Pulmonary artery endothelial cell (primary cell): ENCODE results near the gene JRKL. TPM values are rescaled to one million over a fixed set of nuclear protein-coding genes. Genes with fewer than 3 reads are reported as not detected.
"Not testable (repeated sequence)": the region's sequence is repeated elsewhere in the genome, so short reads cannot be mapped to it uniquely, and the experiment has no call there.

ENCODE experiments used
- DNase-seq: peaks from one replicate; pipeline ENCODE4 v3.0.0-alpha.2; 2011; ENCODE audit warnings: low read depth, low spot score
- total RNA-seq: library from RNA; depleted of rRNA; stranded (reverse); fragments of >200 nt; gene quantifications from 2 replicates; pipeline ENCODE4 v1.2.3, GENCODE V29; 2014

JRKL gene
- total RNA-seq, 1 donor from 2014 or later = 8.2 TPM

DNA sequence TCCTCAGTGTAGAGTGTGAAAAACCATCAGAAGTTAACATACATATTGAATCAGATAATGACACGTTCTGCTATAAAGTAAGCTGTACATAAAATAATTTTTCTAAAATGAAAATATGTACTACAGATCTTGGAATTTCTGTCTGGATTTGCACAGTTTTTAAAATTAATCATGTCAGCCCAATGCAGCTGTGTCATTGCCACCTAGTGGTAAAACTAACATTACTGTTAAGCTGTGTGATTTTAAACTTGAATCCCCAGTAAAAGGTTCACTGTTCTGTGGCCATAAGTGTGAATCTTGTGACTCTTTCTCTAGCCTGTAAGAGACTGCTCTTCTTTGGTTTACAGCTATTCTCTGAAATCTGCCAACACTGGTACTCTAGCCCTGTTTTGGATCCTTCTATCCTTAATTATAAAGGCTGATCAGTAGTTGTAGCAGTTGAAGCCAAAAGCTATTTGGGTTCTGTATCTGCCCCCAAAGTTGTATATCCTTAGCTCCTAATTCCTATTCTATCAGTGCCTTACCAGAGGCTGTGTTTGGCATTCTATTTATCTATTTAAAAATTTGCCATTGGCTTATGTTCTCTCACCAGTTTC lies 4.0 kb downstream of the JRKL start:
- peak; percentile 19 for DNase-seq

DNA sequence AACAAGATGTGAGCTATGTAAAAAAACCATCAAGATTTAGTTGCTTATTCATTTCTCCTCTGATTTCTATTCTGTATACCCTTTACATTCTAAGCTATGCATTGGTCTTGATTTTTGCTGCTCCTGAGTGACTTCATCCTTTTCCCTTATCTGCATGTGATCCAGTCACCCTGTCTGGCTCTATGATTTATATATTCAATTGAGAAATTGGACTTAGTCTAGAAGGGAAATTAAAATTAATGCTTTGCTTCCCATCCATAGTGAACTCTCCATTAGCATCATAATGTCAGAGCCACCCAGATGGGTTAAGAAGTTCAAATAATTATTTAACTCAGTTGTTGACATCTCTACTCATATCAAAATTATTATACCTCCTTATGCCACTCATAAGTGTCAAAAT lies 5.0 kb downstream of the JRKL start:
- DNase-seq = no peak

DNA sequence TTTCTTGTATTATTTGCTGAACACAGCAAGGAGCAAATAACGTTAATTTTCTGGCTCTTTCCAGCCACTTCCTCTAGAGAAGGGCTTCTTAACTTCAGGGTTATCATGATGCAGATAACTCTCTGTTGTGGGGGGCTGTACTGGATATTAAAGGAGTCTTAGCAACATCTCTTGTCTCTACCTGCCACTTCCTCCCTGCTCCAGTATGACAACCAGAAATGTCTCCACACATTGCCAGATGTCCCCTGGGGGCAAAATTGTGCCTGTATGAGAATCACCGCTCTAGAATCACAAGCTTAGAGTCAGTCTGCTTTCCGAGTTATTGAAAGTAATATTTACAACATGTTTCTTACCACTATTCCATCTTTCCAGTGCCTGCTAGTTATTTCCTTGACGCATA lies 6.8 kb downstream of the JRKL start:
- DNase-seq = no peak

DNA sequence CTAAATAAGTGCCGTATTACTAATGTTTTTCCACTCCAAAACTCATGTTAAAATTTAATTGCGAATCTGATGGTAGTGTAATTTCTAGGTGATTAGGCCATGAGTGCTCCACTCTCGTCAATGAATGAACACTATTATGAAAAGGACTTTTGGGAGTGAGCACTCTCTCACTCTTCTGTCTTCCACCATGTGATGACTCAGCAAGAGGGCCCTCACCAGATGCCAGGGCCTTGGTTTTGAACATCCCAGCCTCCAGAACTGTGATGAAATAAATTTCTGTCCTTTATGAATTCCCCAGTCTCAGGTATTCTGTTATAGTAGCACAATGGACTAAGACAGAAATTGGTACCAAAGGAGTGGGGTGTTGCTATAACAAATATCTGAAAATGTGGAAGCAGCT lies 8.1 kb downstream of the JRKL start:
- DNase-seq = no peak

DNA sequence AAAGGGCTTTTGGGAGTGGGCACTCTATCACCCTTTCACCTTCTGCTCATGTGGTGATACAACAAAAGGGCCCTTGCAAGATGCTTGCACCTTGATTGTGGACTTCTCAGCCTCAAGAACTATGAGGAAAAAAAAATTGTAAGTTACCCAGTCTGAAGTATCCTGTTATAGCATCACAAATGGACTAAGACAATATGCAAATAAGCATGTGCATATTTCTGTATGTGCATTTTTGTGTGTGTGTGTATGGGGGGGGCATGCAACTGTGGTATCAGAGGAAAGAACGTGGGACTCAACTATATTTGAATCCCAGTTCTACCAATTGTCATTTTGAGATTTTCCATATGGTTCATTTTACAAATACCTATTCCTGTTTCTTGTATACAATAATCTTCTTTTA lies 10.9 kb downstream of the JRKL start:
- no peak for DNase-seq

DNA sequence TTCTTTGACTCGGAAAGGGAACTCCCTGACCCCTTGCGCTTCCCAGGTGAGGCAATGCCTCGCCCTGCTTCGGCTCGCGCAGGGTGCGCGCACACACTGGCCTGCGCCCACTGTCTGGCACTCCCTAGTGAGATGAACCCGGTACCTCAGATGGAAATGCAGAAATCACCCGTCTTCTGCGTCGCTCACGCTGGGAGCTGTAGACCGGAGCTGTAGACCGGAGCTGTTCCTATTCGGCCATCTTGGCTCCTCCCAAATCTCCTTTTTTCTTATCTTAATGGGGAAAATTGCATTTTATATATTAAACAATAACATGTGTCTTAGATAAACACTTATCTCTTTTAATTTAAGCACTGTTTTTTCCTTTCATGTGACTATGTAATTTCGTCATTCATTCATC lies 21.6 kb downstream of the JRKL start:
- not testable (repeated sequence) for DNase-seq

DNA sequence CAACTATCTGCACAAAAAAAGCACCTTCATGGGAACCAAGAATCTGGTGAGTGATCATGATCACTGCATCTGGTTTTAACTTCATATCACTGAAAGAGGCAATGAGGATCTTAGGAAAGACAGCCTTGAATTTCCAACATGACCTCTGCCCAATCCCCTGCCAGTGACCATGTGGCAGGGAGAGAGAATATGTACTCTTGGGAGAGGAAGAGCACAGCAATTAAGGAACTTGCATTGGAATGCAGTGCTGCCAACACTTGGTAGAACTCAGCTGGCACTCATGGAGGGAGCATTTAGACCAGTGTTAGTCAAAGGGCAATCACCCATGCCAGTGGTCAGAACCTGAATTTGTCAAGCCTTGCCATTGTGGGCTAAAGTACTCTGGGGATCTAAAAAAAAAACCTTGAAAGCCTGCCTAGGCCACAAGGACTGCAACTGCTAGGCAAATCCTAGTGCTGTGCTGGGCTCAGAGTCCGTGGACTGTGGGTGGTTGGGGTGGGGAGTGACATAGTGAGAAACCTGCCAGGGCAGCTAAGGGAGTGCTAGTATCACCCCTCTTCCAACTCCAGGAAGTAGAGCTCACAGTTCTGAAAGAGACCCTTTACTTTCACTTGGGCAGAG lies 23.1 kb downstream of the JRKL start:
- DNase-seq = no peak

DNA sequence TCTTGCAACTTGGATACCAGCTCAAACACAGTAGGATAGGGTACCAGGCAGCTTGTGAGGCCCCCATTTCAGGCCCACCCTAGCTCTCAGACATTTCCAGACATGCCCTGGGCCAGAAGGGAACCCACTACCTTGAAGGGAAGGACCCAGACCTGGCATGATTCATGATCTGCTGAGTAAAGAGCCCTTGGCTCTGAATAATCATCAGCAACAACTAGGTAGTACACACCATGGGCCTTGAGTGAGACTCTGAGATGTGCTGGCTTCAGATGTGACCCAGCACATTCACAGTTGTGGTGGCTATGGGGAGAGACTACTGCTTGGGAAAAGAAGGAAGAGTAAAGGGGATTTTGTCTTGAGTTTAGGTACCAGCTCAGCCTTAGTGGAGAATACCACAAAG lies 23.6 kb downstream of the JRKL start:
- no peak for DNase-seq

DNA sequence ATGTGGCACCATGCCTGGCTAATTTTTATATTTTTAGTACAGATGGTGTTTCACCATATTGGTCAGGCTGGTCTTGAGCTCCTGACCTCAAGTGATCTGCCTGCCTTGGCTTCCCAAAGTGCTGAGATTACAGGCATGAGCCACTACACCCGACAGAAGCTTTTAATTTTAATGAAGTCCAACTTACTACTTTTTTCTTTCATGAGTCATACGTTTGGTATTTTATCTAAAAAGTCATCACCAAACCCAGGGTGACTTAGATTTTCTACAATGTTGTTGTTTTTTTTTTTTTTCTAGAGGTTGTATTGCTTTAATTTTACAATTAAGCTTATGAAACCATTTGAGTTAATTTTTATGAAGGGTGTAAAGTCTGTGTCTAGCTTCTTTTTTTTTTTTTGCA lies 34.9 kb downstream of the JRKL start:
- DNase-seq = no peak

DNA sequence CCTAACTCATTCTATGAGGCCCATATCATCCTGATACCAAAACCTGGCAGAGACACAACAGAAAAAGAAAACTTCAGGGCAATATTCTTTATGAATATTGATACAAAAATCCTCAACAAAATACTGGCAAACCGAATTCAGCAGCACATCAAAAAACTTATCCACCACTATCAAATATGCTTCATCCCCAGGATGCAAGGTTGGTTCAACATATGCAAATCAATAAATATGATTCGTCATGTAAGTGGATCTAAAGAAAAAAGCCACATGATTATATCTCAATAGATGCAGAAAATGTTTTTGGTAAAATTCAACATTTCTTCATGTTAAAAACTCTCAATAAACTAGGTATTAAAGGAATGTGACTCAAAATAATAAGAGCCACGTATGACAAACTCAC lies 40.9 kb downstream of the JRKL start:
- DNase-seq = no peak

DNA sequence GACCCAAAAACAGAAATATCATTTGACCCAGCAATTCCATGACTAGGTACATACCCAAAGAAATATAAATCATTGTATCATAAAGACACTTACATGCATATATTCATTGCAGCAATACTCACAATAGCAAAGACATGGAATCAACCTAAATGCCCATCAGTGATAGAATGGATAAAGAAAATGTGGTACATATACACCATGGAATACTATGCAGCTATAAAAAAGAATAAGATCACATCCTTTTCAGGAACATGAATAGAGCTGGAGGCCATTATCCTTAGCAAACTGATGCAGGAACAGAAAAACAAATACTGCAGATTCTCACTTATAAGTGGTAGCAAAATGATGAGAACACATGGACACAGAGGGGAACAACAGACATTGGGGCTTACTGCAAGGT lies 42.8 kb downstream of the JRKL start:
- DNase-seq = not testable (repeated sequence)

Other genes starting within 250 kb of the JRKL start
- 3.5 and 4.7 TPM in 2 replicates for gene MAML2, start 46.8 kb upstream of the JRKL start, total RNA-seq
- gene CCDC82, start 101 bp upstream of the JRKL start, total RNA-seq = 16.2 and 25.7 TPM in 2 replicates